ENCODE data around the gene PTPRA. TPM values are rescaled to one million over a fixed set of nuclear protein-coding genes. Genes with fewer than 3 reads are reported as not detected.
"Not testable (repeated sequence)": the region's sequence is repeated elsewhere in the genome, so short reads cannot be mapped to it uniquely, and the experiment has no call there.

Gene PTPRA
- total RNA-seq, 1 donor from 2014 or later = 50.1 TPM

GRCh38 chr20:3059489-3059888 is 186.2 kb downstream of the PTPRA start:
- Histone ChIP-seq H3K9me3 (ENCODE audit: insufficient read depth, low read depth, low read length) (no peaks in the 10 kb centered on the region), H3K9ac (ENCODE audit: low read length) (no peak overlapping the region), H3K79me2 (ENCODE audit: insufficient read depth, low read length) (no peaks in the 10 kb centered on the region), H2AFZ (ENCODE audit: low read depth, low read length) (no peak overlapping the region), H3K27ac (ENCODE audit: low read depth, low read length) (no peak overlapping the region), H3K4me1 (ENCODE audit: insufficient read depth, low read length) (no peaks in the 10 kb centered on the region), H3K27me3 (ENCODE audit: insufficient read depth, low read length) (no peaks in the 10 kb centered on the region), H3K4me3 (ENCODE audit: insufficient read depth, low read depth, low read length) (no peak overlapping the region), H4K20me1 (ENCODE audit: insufficient read depth, low read length) (no peaks in the 10 kb centered on the region), H3K4me2 (ENCODE audit: low read length) (no peak overlapping the region), H3K36me3 (ENCODE audit: insufficient read depth, low read length) (no peaks in the 10 kb centered on the region)
- TF ChIP-seq, protein P1, sequence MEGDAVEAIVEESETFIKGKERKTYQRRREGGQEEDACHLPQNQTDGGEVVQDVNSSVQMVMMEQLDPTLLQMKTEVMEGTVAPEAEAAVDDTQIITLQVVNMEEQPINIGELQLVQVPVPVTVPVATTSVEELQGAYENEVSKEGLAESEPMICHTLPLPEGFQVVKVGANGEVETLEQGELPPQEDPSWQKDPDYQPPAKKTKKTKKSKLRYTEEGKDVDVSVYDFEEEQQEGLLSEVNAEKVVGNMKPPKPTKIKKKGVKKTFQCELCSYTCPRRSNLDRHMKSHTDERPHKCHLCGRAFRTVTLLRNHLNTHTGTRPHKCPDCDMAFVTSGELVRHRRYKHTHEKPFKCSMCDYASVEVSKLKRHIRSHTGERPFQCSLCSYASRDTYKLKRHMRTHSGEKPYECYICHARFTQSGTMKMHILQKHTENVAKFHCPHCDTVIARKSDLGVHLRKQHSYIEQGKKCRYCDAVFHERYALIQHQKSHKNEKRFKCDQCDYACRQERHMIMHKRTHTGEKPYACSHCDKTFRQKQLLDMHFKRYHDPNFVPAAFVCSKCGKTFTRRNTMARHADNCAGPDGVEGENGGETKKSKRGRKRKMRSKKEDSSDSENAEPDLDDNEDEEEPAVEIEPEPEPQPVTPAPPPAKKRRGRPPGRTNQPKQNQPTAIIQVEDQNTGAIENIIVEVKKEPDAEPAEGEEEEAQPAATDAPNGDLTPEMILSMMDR (IDR thresholded peaks at IDR 0.05; ENCODE audit: insufficient read depth, low read depth, low read length) = no peak
- no peak for TF ChIP-seq EZH2 (IDR thresholded peaks at IDR 0.05; ENCODE audit: insufficient read depth, low read length)
- Mint-ChIP-seq H3K27ac (ENCODE audit: unreplicated experiment) (no peak overlapping the region), H3K9me3 (ENCODE audit: unreplicated experiment) (no peaks in the 10 kb centered on the region), H3K27me3 (ENCODE audit: low read depth, unreplicated experiment) (peaks cover 1% of the 10 kb centered on the region), H3K36me3 (ENCODE audit: low read depth, unreplicated experiment) (no peaks in the 10 kb centered on the region), H3K4me1 (ENCODE audit: low read depth, unreplicated experiment) (no peaks in the 10 kb centered on the region), H3K4me3 (ENCODE audit: unreplicated experiment) (no peak overlapping the region)
- FAIRE-seq (no peak), DNase-seq (ENCODE audit: low read depth) (no peak)

GRCh38 chr20:3064119-3064518 is 190.8 kb downstream of the PTPRA start:
- not testable (repeated sequence) for H3K9me3 Mint-ChIP-seq (ENCODE audit: unreplicated experiment); H3K27ac Mint-ChIP-seq (ENCODE audit: unreplicated experiment); H3K4me2 ChIP-seq (ENCODE audit: low read length); H3K36me3 ChIP-seq (ENCODE audit: insufficient read depth, low read length); H3K79me2 ChIP-seq (ENCODE audit: insufficient read depth, low read length); H3K4me3 ChIP-seq (ENCODE audit: insufficient read depth, low read depth, low read length); H3K27me3 Mint-ChIP-seq (ENCODE audit: low read depth, unreplicated experiment); H3K9me3 ChIP-seq (ENCODE audit: insufficient read depth, low read depth, low read length); H3K9ac ChIP-seq (ENCODE audit: low read length); DNase-seq (ENCODE audit: low read depth); H4K20me1 ChIP-seq (ENCODE audit: insufficient read depth, low read length); H2AFZ ChIP-seq (ENCODE audit: low read depth, low read length); H3K27me3 ChIP-seq (ENCODE audit: insufficient read depth, low read length); FAIRE-seq; H3K4me1 ChIP-seq (ENCODE audit: insufficient read depth, low read length); H3K36me3 Mint-ChIP-seq (ENCODE audit: low read depth, unreplicated experiment); H3K4me3 Mint-ChIP-seq (ENCODE audit: unreplicated experiment); H3K27ac ChIP-seq (ENCODE audit: low read depth, low read length); H3K4me1 Mint-ChIP-seq (ENCODE audit: low read depth, unreplicated experiment)

DNA sequence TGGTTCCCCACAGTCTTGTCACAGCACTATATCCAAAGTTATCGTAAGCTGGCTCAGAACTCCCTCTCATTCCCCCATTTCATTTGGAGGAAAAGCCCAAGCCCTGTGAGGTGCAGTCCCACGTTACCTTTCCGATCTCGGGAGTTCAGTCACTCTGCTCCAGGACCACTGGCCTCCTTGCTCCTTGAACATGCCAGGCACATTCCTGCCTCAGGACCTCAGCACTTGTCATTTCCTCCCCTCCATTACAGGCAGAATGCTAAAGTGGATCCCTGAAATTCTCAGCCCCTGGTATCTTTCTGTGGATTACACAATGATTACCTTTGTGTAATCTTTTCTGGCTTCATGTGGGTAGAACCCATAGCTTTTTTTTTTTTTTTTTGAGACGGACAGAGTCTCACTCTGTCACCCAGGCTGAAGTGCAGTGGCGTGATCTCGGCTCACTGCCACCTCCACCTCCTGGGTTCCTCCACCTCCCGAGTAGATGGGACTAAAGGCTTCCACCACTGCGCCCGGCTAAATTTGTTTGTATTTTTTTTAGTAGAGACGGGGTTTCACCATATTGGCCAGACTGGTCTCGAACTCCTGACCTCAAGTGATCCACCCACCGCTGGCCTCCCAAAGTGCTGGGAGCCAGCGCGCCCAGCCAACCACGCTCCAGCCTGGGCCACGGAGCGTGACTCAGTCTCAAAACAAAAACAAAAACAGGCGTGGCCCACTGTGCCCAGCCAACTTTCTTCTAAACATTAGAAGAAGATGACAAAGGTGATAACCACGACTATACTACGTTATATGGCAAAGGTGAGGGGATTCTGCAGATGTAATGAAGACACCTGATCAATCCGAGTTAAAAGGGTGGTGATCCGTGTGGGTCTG is 194.1 kb downstream of the PTPRA start:
- H3K79me2 ChIP-seq (ENCODE audit: insufficient read depth, low read length) = no peaks in the 10 kb centered on the region
- H3K9me3 Mint-ChIP-seq (ENCODE audit: unreplicated experiment) = no peaks in the 10 kb centered on the region
- no peak overlapping the region for H3K4me3 Mint-ChIP-seq (ENCODE audit: unreplicated experiment)
- no peak overlapping the region for H2AFZ ChIP-seq (ENCODE audit: low read depth, low read length)
- no peak overlapping the region for H3K27ac Mint-ChIP-seq (ENCODE audit: unreplicated experiment)
- no peaks in the 10 kb centered on the region for H4K20me1 ChIP-seq (ENCODE audit: insufficient read depth, low read length)
- H3K36me3 Mint-ChIP-seq (ENCODE audit: low read depth, unreplicated experiment) = no peaks in the 10 kb centered on the region
- no peak for TF ChIP-seq EZH2 (IDR thresholded peaks at IDR 0.05; ENCODE audit: insufficient read depth, low read length)
- TF ChIP-seq, protein P1 (IDR thresholded peaks at IDR 0.05; ENCODE audit: insufficient read depth, low read depth, low read length) = no peak
- DNase-seq (ENCODE audit: low read depth) = no peak
- no peaks in the 10 kb centered on the region for H3K9me3 ChIP-seq (ENCODE audit: insufficient read depth, low read depth, low read length)
- H3K4me1 Mint-ChIP-seq (ENCODE audit: low read depth, unreplicated experiment) = peaks cover 10% of the 10 kb centered on the region
- no peak overlapping the region for H3K4me2 ChIP-seq (ENCODE audit: low read length)
- H3K4me1 ChIP-seq (ENCODE audit: insufficient read depth, low read length) = peaks cover 2% of the 10 kb centered on the region
- H3K36me3 ChIP-seq (ENCODE audit: insufficient read depth, low read length) = no peaks in the 10 kb centered on the region
- H3K4me3 ChIP-seq (ENCODE audit: insufficient read depth, low read depth, low read length) = no peak overlapping the region
- peaks cover 17% of the 10 kb centered on the region for H3K27me3 Mint-ChIP-seq (ENCODE audit: low read depth, unreplicated experiment)
- no peak overlapping the region for H3K27ac ChIP-seq (ENCODE audit: low read depth, low read length)
- no peak for FAIRE-seq
- peaks cover 6% of the 10 kb centered on the region for H3K27me3 ChIP-seq (ENCODE audit: insufficient read depth, low read length)
- no peak overlapping the region for H3K9ac ChIP-seq (ENCODE audit: low read length)

Measured in astrocyte (in vitro differentiated cells and primary cell).